PFSK-1 (cell line): ENCODE data around the gene TAS1R2.

Source experiments
- POLR2AphosphoS5 ChIP-seq: IDR thresholded peaks from 2 replicates; pipeline ENCODE4 v1.6.1; 2012; ENCODE audit warnings: low read depth, mild to moderate bottlenecking, control low read depth, low read length, moderate library complexity
- REST ChIP-seq, 2 experiments: IDR thresholded peaks; 2 replicates each; pipeline versions ENCODE4 v1.6.1 to v1.8.0; 2011 to 2012; ENCODE audit warnings: low read depth in 2 of 2, low read length in 2 of 2, control low read depth in 1 of 2, inconsistent platforms in 1 of 2, mild to moderate bottlenecking in 1 of 2, moderate library complexity in 1 of 2; ENCODE audit not compliant: insufficient read depth in 1 of 2
- SIN3A ChIP-seq: IDR thresholded peaks from 2 replicates; pipeline ENCODE4 v1.6.1; 2012; ENCODE audit warnings: mild to moderate bottlenecking, low read length, moderate library complexity, borderline replicate concordance; ENCODE audit not compliant: insufficient read depth
- TAF1 ChIP-seq: IDR thresholded peaks from 2 replicates; pipeline ENCODE4 v1.6.1; 2012; ENCODE audit warnings: low read length, control low read depth, borderline replicate concordance; ENCODE audit not compliant: insufficient read depth

GRCh38 chr1:18795002-18795689 lies 64.3 kb downstream of the TAS1R2 start:
- TF ChIP-seq TAF1: no peak
- no peak for TF ChIP-seq POLR2AphosphoS5
- TF ChIP-seq REST (IDR thresholded peaks at IDR 0.05; ENCODE audit: insufficient read depth in 1 of 2, low read depth in 2 of 2, low read length in 2 of 2): no peak
- no peak for TF ChIP-seq SIN3A
